Cortex of kidney (tissue), 1 donor: ENCODE results near the gene LEMD1.

Source experiments
- DNase-seq: peaks from one replicate; lab custom pipeline; 2025; lab: John Stamatoyannopoulos, UW

The LEMD1 gene

GRCh38 chr1:205354259-205355074 is 67.4 kb downstream of the LEMD1 start:
- no peak for DNase-seq

GRCh38 chr1:205353612-205354011 is 68.2 kb downstream of the LEMD1 start:
- no peak for DNase-seq

GRCh38 chr1:205353191-205353590 is 68.7 kb downstream of the LEMD1 start:
- DNase-seq = no peak

GRCh38 chr1:205351984-205352713 is 69.7 kb downstream of the LEMD1 start:
- no peak for DNase-seq

GRCh38 chr1:205350691-205351141 is 71.1 kb downstream of the LEMD1 start:
- DNase-seq = no peak

- DNase-seq = no peak
These were observed 71.7 kb downstream of the LEMD1 start for GRCh38 chr1:205350124-205350523.

GRCh38 chr1:205348554-205349487 is 73.0 kb downstream of the LEMD1 start:
- DNase-seq = no peak

- no peak for DNase-seq
These were observed 74.8 kb downstream of the LEMD1 start for GRCh38 chr1:205346956-205347574.

- DNase-seq = no peak
These were observed 76.1 kb downstream of the LEMD1 start for GRCh38 chr1:205345761-205346160.

- DNase-seq = no peak
These were observed 77.6 kb downstream of the LEMD1 start for GRCh38 chr1:205344066-205344928.

- DNase-seq = no peak
These were observed 78.3 kb downstream of the LEMD1 start for GRCh38 chr1:205343431-205344065.

GRCh38 chr1:205342986-205343385 is 78.9 kb downstream of the LEMD1 start:
- no peak for DNase-seq

GRCh38 chr1:205340676-205341075 is 81.2 kb downstream of the LEMD1 start:
- DNase-seq = no peak

- DNase-seq = no peak
These were observed 82.1 kb downstream of the LEMD1 start for GRCh38 chr1:205339717-205340116.

- DNase-seq = no peak
These were observed 82.6 kb downstream of the LEMD1 start for GRCh38 chr1:205339197-205339702.

GRCh38 chr1:205338011-205338410 is 83.8 kb downstream of the LEMD1 start:
- DNase-seq = no peak

GRCh38 chr1:205337481-205337880 is 84.4 kb downstream of the LEMD1 start:
- DNase-seq = no peak

GRCh38 chr1:205335692-205336091 is 86.2 kb downstream of the LEMD1 start:
- DNase-seq = no peak

- DNase-seq = no peak
These were observed 89.7 kb downstream of the LEMD1 start for GRCh38 chr1:205332015-205332791.
